ELR (cell line): ENCODE data around the gene TPPP2.

Experiments used
- DNase-seq: peaks from one replicate; pipeline ENCODE4 v3.0.0-alpha.2; 2015; ENCODE audit warnings: low read depth

Gene TPPP2

DNA sequence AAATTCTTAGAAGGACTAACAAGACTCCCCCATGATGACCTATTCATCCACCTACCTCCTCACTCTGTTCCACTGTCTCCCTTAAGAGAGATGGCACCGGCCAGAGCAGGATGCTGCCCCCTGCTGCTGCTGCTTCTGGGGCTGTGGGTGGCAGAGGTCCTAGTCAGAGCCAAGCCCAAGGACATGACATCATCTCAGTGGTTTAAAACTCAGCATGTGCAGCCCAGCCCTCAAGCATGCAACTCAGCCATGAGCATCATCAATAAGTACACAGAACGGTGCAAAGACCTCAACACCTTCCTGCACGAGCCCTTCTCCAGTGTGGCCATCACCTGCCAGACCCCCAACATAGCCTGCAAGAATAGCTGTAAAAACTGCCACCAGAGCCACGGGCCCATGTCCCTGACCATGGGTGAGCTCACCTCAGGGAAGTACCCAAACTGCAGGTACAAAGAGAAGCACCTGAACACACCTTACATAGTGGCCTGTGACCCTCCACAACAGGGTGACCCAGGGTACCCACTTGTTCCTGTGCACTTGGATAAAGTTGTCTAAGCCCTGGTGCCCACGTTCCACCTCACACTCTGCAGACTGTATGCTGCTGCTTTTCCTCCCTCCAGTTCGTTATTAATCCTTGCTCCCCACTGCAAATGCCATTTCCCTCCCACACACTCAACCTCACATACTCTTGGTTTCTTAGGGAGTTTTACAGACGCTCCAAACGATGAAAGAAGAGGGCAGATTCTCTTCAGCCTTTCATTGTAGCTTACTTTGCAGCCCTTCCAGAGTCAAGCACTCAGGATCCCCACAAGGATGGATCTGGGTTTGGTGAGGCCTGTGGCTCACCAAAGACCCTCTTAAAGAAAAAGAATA, 28.0 kb downstream of the TPPP2 start, which contains the start of gene RNASE8:
Gene RNASE8, plus strand, starts transcription at position 20 of the 873 bp plus-strand sequence. Its CDS starts 71 bp downstream, at position 91.
- DNase-seq, result peak; percentile 60

DNA sequence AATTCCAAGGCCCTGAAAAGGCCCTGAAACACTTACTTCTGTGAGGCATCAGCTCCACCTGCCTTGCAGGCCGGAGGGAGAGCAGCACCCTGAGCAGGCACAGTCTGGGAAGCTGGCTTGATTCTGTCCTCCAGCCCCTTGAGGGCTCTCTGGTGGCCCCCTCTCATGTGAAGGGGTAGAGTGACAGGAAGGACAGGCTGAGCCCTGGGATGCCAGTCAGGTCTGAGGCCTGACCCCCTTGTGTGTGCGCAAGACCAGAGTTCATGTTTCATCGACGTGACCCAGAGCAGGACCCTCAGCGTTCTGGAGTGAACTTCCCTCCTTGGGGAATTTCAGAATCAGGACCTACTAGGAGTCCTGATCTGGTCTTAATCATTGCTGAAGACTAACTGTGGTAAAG, 28.9 kb downstream of the TPPP2 start:
- no peak for DNase-seq

DNA sequence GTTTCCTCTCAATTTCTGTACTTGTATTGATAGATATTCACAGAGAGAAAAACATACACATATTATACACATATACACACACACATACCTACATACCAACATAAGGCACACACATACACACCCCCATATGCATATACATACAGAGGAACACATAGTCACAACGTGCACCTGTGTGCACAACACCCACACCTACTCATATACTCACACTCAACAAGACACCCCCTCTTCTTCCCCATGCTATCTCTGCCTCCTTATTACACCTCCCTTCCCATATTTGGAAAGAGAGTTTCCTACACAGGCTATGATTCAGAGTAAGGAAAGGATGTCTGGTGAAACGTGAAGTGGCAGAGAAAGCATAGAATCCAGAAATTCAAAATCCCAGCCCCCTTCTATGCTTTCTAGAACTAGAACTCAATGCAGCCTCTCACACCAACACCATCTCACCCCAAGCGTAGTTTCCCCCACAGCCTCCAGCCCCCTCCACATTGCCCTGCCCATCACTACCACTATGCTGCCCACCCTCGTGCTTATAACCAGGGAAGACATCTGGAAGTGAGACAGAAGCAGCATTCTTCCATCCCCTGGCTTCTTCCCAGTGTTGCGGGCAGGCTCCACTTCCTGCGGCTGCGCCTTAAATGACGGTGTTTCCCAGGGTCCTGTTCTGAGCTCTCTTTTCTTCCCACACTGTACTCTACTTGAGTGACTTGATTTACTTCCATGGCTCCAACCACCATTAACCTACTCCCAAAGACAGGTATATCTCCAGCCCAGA, 30.0 kb downstream of the TPPP2 start:
- DNase-seq, result peak; percentile 11

DNA sequence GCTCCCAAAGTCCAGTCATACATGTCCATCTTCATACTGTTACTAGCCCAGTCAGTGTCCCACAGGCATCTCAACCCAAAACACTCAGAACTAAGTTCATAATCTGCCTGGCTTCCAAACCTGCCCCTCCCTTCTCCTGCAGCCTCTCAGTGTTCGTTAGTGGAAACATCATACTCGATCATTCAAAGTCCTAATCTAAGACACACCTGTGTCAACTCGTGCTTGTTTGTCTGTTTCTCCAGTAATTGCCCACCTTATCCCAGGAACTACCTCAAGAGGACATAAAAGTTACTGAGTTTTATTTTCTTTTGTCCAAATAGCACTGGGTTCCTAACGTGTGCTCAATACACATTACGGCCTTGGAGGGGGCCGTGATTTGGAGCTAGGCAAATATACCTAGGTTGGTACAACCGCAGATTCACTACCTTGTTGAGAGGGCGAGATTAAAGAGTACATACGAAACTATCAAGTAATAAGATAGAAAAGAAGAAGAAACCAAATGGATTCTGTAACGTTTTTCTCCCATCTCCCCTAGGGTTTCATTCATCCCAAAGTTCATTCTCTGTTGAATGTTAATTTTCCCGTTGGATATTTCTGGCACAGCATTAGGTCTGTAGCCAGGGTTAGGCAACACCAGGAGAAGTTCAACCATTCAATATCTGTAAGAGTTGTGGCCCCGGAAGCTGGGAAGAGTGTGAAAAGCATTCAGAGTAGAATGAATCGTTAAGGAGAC, 30.8 kb downstream of the TPPP2 start:
- DNase-seq, result no peak

DNA sequence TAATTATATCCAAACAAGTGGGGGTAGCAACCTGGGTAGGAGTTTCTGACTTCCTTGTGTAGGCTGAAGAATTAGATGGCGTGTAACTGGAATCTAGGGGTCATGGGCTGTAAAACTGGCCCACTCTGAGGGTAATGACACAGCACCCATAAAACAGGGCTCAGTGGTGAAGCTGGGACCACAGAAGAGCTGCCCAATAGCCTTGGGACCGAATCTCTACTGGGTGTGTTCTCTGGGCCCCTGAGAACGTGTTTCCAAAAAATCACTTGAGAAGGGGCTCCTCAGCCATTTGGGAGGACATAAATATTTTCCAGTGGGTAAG, 31.3 kb downstream of the TPPP2 start:
- DNase-seq, result no peak

DNA sequence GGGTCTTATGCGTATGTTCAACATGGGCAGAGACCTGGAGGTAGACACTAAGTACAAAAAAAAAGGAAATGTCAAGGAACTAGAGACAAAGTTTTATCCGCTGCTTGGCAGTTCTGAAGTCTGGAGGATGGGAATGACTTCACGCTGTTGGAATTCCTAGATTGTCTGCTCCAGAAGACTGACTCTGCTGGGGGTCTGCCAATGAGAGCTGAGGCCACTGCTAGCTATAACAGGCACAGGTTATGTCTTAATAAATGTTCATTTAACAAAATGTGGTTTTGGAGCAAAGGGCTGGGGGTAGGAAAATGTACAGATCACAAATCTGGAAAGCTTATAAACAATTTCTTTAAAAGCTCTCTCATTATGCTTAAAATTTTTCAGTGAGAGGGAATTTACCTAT, 33.5 kb downstream of the TPPP2 start:
- DNase-seq, result peak; percentile 75

DNA sequence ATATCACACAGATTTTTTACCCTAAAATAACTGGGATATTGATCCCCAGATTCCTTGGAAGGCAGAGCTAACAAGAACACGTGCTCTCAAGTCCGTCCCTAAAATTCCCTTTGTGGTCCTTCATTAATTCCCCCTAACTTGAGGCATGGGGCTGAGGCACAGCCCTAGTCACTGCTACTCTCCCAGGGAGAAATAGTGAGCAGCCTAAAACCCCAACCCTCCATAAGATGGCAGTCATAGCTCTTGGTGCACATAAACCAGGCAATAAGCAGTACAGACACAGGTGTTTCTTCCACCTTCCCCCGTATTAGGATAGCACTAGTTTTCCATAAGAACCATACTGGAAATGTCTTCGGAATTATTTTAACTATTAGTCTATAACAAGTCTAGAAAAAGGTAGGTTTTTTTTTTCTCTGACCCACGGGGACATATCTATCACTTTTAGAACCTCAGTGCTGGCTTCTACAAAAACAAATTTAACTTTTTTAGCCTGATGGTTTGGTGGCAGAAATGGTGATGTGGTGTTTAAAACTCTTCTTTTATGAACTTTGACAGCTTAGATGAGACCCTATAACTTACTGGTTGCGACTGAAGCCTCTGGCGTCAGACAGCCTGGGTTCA, 37.0 kb downstream of the TPPP2 start:
- DNase-seq, result peak; percentile 31

DNA sequence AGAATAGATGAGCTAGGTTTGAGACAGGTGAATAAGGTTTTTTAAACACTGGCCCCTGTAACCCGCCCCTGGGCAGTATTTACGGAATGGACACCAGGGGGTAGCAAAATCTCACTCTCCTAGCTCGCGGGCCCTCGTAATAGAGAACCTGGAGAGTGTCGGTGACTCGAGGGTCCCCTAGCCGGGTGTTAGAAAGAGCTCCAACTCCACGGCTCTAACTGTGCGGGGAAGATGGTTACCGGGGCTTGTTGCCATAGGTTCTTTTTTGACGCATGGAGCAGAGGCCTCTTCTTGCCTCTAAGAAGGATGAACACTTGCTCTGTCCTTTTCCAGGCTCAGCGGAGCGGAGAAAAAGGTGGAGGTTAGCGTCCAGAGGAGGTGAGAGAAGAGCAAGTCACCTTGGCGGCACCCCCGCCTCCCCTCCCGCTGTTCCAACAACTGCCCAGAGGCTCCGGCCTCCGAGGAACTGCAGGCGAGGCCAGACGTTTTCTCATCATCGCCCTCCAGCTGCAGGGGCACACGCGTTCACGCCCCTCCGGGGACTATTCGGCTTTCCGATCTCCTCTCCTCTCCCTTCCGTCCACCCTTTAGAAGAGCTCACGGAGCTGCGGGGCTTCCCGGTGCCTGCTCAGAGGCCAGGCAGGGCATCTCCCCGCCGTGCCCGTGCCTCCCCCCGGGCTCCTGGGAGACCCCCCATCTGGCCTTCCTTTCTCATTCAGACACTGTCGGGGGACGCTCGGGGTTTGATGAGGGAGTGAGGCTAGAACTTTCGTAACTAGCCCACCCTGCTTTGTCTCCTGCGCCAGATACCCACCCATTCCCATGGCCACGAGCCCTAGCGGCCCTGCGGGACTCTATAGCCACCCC, 38.7 kb downstream of the TPPP2 start:
- DNase-seq, result peak; percentile 74

DNA sequence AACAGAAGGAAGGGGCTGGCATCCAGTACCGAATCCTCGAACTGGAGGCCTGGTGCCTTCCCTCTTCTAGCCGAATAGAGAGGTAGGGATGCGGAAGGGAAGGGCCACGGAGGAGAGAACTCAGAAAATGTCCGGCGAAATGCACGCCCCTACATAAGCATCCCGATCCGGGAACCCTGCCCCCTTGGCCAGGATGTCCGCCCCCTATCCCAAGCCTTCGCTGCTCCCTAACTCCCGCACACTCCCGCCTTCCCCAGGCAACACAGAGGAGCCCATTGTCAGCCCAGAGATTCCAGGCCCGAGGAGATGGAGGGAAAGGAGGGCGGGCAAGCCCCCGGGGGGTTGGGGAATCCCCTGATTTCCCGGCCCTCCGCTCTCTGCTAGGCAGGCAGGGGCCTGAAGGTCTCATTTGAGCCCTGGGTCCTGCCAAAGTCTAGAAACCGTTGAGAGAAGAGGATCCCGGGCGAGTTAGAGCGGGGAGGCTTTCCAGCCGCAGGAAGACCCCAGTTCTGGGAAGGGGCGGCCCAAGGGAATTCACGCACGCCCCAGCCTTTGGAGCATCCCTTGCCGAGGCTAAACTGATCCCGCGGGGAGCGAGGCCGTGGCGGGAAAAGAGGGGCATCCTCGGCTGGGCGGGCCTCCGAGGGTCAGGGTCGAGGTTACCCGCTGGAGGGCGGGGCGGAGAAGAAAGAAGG, 39.5 kb downstream of the TPPP2 start:
- peak; percentile 51 for DNase-seq

DNA sequence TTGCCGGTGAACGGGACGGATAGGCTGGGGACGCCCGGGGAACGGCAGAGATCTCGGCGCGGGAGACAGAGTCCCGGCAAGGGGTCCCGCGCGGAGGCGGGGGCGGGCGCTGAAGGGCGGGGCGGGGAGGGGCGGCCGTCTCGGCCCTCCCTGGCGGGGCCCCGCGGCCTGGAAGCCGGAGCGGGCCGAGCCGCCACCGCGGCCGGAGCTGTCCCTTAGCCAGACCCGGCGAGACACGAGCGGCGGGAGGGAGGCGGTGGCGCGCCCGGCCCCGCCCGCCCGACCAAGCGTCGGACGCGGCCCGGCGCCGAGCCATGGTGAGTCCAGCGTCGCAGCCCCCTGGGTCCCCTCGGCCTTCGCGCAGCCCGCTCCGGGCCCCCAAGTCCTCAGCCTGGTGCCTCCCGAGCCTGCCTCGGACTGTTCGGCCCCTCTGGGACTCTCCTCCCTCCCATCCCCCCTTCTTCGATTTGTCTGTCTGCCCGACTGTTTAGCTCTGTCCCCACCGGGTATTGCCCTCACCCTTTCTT, 40.1 kb downstream of the TPPP2 start, which contains the start of gene ARHGEF40:
Gene ARHGEF40, plus strand, starts transcription at position 222 of the 527 bp plus-strand sequence. Its CDS starts 93 bp downstream, at position 315.
- DNase-seq, result peak; percentile 57

DNA sequence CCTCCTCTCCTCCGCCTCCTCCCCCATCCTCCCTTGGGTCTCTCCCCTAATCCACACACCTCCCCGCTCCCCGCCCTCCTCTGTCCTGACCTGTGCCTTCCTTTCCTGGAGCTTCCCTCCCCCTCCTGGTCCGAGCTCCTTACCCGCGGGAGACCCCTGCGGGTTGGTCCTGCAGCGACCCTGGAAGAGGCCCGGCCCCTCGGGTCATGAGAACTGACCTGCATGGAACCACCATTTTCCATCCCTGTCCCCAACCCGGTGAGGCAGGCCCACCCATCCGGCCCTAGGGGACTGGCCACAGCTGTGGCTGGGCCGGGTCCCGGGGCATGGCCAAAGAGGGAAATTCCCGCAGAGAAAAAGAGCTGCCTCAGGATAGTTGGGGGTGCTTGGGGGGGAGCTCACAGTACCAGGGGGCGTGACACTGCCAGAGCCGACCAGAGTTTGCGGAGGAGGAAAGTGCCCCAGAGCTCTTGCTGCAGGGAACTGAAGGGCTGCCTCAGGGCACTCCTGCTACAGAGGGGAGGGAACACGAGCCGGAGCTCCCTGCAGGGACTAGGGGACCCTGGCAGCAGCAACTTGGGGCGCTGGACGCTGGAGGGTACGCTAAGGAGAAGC, 40.7 kb downstream of the TPPP2 start:
- peak; percentile 50 for DNase-seq

DNA sequence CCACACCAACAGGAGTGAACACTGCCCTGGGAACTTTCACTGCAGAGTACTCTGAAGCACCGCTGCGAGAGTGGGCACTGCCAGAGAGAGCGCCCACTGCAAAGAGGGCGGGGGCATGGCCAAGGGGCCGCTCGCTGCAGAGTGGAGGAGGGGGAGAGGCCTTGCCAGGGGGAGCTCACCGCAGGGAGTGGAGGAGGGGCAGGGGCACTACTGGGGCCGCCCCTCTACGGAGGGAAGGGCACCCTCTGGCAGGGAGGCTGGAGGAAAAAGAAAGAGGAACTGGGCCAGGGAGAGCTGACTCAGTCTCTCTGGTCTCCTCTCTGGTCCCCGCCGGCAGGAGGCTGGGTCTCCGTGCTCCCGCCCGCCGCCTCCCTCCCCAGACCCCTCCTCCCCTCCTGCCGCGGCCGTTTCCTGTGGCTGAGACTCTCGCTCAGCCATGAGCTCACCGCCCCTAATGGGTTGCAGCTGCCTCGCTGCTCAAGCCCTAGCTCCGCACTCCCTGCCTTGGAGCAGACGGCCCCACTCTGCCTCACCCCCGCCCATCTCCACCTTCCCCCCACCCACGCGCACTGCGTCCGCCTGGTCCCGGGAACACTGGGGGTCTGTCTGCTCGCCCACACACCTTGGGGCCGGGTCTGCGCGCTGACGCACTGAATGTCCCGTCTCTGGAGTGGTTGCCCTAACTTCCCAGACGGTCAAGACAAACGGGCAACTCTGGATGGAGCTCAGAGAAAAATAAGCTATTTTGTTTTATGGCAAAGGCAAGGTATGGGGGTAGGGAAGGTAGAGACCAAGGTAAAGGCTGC, 41.4 kb downstream of the TPPP2 start:
- DNase-seq, result peak; percentile 87

DNA sequence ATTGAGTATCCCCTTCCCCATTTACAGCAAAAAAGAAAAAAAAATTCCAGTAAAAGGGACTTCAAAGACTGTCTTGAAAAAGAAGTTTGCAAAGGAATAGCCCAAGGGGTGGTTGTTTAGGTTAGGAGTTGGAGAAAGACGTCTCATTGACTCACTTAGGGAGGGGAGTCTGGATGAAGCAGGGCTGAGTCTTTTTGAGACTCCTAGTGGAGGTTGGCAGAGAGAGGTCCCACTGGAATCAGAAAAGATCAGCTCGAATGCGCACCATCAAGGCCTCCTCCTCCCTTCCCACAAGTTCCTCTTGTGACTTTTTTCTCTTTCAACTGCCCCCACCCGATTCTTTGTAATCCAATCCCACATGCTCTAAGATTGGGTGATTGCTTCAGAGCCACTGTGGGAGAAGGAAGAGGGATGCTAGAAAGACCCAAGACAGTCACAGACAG, 42.0 kb downstream of the TPPP2 start:
- DNase-seq, result peak; percentile 74

DNA sequence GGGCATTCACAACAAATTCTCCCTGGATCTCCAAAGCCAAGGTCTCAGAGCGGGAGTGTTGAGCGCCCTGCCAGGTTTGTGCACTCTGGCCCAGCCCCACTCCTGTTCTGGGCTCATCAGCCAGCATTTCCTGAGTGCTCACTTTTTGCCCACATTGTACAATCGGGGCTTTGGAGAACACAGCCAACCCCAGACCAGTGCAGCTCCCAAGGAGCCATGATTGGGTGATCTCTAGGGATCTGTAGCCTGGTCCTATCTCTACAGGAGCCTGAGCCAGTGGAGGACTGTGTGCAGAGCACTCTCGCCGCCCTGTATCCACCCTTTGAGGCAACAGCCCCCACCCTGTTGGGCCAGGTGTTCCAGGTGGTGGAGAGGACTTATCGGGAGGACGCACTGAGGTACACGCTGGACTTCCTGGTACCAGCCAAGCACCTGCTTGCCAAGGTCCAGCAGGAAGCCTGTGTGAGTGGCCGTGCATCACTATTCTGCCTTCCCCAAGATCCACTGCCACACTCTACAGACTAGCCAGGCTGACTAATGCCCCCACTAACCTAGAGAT, 42.8 kb downstream of the TPPP2 start:
- no peak for DNase-seq

DNA sequence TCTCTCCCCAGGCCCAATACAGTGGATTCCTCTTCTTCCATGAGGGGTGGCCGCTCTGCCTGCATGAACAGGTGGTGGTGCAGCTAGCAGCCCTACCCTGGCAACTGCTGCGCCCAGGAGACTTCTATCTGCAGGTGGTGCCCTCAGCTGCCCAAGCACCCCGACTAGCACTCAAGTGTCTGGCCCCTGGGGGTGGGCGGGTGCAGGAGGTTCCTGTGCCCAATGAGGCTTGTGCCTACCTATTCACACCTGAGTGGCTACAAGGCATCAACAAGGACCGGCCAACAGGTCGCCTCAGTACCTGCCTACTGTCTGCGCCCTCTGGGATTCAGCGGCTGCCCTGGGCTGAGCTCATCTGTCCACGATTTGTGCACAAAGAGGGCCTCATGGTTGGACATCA, 43.9 kb downstream of the TPPP2 start:
- DNase-seq, result no peak

DNA sequence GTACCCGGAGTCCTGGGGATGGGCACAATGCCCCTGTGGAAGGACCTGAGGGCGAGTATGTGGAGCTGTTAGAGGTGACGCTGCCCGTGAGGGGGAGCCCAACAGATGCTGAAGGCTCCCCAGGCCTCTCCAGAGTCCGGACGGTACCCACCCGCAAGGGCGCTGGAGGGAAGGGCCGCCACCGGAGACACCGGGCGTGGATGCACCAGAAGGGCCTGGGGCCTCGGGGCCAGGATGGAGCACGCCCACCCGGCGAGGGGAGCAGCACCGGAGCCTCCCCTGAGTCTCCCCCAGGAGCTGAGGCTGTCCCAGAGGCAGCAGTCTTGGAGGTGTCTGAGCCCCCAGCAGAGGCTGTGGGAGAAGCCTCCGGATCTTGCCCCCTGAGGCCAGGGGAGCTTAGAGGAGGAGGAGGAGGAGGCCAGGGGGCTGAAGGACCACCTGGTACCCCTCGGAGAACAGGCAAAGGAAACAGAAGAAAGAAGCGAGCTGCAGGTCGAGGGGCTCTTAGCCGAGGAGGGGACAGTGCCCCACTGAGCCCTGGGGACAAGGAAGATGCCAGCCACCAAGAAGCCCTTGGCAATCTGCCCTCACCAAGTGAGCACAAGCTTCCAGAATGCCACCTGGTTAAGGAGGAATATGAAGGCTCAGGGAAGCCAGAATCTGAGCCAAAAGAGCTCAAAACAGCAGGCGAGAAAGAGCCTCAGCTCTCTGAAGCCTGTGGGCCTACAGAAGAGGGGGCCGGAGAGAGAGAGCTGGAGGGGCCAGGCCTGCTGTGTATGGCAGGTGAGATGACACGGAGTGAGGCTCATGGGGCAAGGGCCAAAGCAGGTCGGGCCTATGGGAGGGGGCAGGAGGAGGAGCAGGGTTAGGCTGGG, 44.6 kb downstream of the TPPP2 start:
- DNase-seq, result no peak

DNA sequence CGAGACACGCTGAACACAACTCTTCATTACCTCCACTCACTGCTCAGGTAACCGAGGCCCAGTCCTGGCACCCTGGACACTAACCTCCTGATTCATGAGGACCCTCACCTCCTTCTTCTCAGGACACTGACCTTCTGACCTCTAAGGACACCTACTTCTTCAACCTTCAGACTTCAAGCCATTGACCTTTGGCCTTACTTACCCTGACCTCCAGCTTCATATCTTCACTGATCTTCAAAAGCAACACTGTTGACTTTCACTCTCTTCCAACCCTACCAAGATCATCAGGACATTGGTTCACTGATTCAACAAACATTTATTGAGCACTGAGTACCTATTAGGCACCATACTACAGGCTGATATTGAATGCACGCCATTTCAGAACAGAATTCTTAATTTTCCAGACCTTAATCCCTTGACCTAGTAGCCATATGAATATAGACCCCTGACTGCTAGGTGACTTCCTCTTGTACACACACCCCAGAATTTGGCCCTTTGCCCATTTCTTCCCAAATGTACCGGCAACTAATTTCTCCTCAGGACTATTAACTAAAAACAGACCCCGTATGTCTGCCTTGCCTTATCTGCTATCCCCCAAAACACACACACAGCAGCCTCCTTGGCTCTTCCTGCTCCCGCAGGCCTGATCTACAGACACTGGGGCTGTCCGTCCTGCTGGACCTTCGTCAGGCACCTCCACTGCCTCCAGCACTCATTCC, 45.9 kb downstream of the TPPP2 start:
- no peak for DNase-seq
